ENCODE measurements around the gene ANO4. TPM values are rescaled to one million over a fixed set of nuclear protein-coding genes. Genes with fewer than 3 reads are reported as not detected.

ANO4 gene
- total RNA-seq, 2 donors from 2014 or later: 0.19 to 0.32 TPM

GRCh38 chr12:100900808-100901207 is 106.2 kb downstream of the ANO4 start:
- no peaks in the 10 kb centered on the region for H3K36me3 ChIP-seq
- DNase-seq: no peak
- no peaks in the 10 kb centered on the region for H3K4me1 ChIP-seq
- no peak overlapping the region for H3K4me3 ChIP-seq
- H3K9ac ChIP-seq (ENCODE audit: low read depth in 2 of 2, low read length in 2 of 2): no peak overlapping the region
- H3K27me3 ChIP-seq: no peaks in the 10 kb centered on the region
- no peak for TF ChIP-seq CTCF (IDR thresholded peaks at IDR 0.05)
- H3K27ac ChIP-seq: no peak overlapping the region
- intact Hi-C loops (cut with DNase I): no loop called here
- H3K9me3 ChIP-seq: no peaks in the 10 kb centered on the region

- Histone ChIP-seq H3K9ac (ENCODE audit: low read depth in 2 of 2, low read length in 2 of 2) (no peak overlapping the region), H3K9me3 (no peaks in the 10 kb centered on the region), H3K36me3 (no peaks in the 10 kb centered on the region), H3K27ac (no peak overlapping the region), H3K4me1 (no peaks in the 10 kb centered on the region), H3K27me3 (no peaks in the 10 kb centered on the region), H3K4me3 (no peak overlapping the region)
- no peak for TF ChIP-seq CTCF (IDR thresholded peaks at IDR 0.05)
- no peak for DNase-seq
- intact Hi-C loops (cut with DNase I): no loop called here
Measured at GRCh38 chr12:100901266-100901665, 106.7 kb downstream of the ANO4 start.

- no peak overlapping the region for H3K4me3 ChIP-seq
- DNase-seq: no peak
- H3K4me1 ChIP-seq: no peaks in the 10 kb centered on the region
- no peaks in the 10 kb centered on the region for H3K36me3 ChIP-seq
- no peaks in the 10 kb centered on the region for H3K9me3 ChIP-seq
- no peak for TF ChIP-seq CTCF (IDR thresholded peaks at IDR 0.05)
- H3K27ac ChIP-seq: no peak overlapping the region
- no peaks in the 10 kb centered on the region for H3K27me3 ChIP-seq
- intact Hi-C loops (cut with DNase I): no loop called here
- no peak overlapping the region for H3K9ac ChIP-seq (ENCODE audit: low read depth in 2 of 2, low read length in 2 of 2)
Measured at GRCh38 chr12:100904270-100904669, 109.7 kb downstream of the ANO4 start.

- TF ChIP-seq CTCF (IDR thresholded peaks at IDR 0.05): no peak
- Histone ChIP-seq H3K4me3 (no peak overlapping the region), H3K27ac (no peak overlapping the region), H3K9me3 (no peaks in the 10 kb centered on the region), H3K9ac (ENCODE audit: low read depth in 2 of 2, low read length in 2 of 2) (no peak overlapping the region), H3K27me3 (no peaks in the 10 kb centered on the region), H3K36me3 (no peaks in the 10 kb centered on the region), H3K4me1 (no peaks in the 10 kb centered on the region)
- DNase-seq: no peak
- intact Hi-C loops (cut with DNase I): no loop called here
Measured at GRCh38 chr12:100908501-100908900, 113.9 kb downstream of the ANO4 start.

GRCh38 chr12:100913872-100914592 is 119.5 kb downstream of the ANO4 start:
- TF ChIP-seq CTCF (IDR thresholded peaks at IDR 0.05): no peak
- no peak overlapping the region for H3K4me3 ChIP-seq
- H3K36me3 ChIP-seq: no peaks in the 10 kb centered on the region
- intact Hi-C loops (cut with DNase I): no loop called here
- H3K27me3 ChIP-seq: no peaks in the 10 kb centered on the region
- no peaks in the 10 kb centered on the region for H3K9me3 ChIP-seq
- no peak overlapping the region for H3K27ac ChIP-seq
- H3K9ac ChIP-seq (ENCODE audit: low read depth in 2 of 2, low read length in 2 of 2): no peak overlapping the region
- H3K4me1 ChIP-seq: no peaks in the 10 kb centered on the region
- no peak for DNase-seq

All from colonic mucosa (tissue), 4 donors.